Dedifferentiated amniotic fluid mesenchymal stem cell (primary cell): Measurements from ENCODE around the gene CDC6.

Source experiments
- DNase-seq: peaks from one replicate; pipeline ENCODE4 v3.0.0-alpha.2; 2016; ENCODE audit errors: extremely low spot score

Gene CDC6

DNA sequence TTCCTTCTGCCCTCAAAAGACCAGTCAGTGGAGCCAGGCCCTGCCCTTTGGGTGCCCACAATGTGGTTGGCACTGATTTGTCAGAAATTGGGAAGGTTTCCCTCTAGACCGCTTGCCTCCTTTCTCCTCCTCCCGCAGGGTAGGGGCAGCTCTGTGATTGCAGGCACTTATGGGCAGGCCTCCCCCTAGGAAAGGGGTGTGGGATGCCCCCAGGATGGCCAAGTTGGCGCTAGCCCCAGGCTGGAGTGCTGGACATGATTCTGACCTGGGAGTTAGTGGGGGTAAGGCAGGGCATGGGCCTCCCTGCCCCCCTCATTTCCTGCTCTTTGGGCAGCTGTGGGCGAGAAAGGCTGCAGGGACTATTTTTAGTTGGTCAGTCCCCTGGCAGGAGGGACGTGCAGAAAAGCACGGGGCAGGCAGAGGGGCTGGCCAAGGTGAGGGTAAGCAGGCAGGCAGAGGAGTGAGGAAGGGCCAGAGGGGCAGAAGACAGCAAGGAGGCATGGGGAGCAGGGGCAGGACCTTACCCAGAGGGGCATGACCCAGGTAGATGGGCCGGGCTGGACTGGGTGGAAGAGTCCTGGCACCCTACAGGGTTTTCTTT lies 24.6 kb downstream of the CDC6 start:
- DNase-seq, result no peak

DNA sequence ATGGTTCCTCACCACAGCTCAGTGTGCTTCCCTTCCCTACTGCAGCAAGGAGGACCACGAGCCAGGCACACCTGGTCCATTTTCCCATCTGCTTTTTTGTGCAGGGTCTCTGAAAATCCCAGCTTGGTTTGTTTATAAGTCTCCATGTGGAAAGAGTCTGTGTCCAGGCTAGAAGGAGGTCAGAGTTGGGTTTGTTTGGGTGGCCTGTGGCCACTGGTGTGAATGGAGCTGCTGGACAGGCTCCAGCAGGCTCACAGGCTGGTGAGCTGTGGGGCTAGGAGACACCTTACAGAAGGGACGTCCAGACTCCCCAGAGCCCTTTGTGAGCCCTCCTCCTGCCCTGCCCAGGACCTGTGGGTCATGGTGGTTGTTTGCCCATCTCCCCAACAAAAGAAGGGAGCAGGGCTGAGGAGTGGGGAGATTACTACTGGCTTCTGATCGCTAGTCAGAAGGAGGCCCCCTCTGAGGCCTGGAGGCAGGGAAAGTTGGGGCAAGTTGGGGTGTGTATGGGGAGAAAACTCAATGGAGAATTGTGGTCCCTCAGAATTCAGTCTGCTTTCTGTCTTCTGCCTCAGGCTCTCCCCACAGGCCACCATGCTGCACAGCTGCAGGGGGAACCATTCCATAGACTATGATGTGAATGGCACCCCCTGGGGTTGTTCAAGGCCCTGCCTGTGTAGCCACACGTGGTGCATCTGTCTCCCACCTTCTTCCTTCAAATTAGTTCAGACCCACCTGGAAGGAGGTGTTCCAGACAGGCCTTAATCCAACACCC lies 25.4 kb downstream of the CDC6 start:
- DNase-seq, result no peak

DNA sequence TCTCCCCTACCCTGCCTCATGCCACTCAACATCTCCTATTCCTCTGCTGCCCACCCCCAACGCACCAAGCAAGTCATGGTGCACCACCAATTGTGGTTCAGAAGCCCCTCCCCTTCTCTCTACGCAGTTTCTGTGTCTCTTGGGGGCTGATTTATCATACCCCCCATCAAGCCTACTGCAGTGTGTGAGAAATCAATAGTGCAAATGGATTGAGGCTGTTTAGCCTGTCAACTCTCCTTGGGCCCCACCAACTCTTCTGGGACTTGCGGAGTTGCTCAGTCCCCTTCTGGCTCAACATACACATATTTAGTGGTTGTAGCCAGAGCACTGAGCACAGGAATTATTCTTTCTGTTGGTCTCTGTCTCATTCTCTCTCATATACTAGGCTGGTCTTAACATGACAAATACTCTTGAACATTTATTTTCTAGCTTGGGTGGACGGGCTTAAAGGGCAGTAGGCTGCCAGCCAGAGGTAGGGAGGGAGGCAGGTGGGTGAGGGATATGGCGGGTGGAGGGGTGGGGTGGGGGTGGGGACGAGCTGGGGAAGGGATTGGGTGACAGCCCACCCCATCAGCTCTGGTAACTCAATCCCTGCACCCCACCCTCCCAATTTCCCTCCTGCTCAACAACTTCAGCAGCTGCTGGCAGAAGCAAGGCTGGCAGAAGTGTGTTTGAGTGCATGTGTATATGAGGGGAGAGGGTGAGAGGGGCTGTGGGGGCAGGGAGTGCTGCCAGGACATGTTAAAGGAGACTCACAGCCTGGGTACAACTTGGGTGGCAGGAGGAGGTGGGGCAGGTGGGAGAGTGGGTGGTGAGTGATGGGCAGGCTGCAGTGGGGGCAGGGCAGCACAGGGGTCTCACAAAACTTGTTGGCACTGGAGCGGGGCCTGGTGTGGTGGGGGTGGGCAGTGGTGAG lies 26.2 kb downstream of the CDC6 start:
- DNase-seq, result no peak

DNA sequence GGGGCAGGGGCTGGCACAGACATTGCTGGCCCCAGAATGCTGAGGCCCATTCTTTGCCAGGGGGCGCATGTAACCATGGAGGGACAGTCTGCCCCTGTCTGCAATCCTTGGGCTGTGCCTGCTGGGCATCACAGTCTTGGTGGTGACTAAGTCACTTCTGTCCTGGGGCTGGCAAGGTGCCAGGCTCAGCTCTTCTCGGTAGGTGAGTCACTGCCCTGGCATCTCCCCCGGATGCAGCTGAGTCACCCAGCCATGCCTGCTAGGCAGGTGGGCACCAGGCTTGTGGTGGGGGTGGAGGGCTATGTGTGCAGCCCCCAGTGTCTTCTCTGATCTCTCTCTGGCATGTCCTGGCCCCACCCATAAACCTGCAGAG lies 26.9 kb downstream of the CDC6 start:
- peak; percentile 70 for DNase-seq

DNA sequence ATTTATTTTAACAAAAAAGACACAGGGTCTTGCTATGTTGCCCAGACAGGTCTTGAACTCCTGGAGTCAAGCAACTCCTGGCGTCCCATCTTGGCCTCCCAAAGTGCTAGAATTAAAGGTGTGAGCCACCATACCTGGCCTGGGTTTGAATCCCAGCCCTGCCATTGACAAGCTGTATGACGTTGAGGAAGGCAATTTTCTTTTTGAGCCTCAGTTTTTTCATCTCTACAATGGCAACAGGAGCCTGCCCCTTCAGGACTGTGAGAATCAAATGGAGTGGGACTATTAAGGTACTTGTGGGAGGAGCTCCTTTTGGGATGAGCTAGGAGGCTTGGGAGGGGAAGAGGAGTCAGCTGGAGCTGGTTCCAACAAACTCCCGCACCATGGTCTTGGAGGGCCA lies 27.5 kb downstream of the CDC6 start:
- DNase-seq, result no peak

DNA sequence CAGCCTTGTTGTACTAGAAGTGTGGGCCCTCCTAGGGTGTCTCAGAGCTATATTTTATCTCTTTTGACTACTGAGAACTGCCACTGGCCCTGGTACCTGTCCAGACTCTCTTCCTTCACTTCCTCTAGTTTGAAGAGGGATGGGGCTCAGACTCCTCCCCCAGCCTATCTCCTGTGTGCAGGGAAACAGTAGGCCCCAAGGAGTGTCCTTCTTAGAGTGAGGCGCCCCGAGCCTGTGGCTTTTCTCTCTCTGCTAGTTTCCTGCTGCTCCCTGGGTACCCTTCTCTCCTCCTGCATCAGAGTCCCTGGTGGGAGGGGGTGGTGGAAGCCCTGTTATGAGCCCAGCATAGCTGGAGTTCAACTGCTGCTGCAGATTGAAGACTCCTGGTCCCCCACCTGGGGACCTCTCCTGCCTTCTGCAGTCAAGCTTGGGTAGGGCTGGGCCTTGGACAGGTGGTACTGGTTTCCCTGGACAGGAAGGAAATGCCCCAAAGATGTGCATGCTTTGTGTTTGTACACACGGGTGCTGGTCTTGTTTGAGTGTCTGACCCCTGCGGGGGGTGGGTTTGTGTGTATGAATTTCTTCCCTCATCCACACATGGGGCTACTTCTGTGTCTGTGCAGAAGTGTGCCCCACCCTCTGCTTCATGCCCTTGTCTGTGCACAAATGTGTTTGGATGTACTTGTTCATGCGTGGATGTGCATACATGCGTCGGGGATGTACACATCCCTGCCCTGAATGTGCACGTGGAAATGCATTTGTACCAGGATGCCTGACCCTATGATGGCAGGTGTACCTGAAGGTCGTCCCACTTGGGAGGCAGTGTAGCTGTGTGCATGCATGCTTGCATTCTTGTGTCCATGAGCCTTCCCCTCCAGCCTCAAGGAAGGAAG lies 28.2 kb downstream of the CDC6 start:
- no peak for DNase-seq

DNA sequence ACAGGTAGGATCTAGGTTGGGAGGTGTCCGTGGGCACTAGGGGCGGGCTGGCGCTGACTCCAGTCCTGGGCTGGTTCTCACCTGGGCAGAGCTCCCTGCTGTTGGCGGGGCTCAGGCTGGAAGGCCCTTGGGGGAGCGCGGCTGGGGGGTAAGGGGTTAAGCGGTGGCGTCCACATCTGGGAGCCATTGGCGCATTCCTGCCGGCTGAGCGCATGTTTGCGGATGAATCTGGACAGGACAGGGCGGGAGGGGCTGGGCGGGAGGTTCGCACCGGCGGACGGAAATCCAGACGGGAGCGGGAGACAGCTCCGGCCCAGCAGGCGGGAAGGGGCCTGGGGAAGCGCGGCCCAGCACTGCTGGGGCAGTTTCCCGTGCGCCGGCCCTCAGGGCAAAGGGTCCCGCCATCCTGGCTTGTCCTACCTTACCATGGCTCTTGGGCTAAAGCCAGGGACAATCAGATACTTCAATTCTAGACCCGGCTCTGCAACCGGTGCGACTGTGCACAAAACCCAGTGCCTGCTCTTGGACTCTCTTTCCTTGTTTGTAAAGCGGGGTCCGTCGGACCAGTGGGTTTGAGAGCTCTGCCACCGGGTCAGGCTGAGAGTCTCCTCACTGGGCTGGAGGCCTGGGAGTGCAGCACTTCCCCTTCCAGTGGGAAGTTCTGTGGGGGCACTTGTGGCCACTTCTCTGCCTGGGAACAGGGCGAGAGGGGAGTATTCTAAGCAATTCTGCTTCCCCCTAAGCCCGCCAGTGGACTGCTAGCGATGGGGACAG lies 29.1 kb downstream of the CDC6 start:
- no peak for DNase-seq

DNA sequence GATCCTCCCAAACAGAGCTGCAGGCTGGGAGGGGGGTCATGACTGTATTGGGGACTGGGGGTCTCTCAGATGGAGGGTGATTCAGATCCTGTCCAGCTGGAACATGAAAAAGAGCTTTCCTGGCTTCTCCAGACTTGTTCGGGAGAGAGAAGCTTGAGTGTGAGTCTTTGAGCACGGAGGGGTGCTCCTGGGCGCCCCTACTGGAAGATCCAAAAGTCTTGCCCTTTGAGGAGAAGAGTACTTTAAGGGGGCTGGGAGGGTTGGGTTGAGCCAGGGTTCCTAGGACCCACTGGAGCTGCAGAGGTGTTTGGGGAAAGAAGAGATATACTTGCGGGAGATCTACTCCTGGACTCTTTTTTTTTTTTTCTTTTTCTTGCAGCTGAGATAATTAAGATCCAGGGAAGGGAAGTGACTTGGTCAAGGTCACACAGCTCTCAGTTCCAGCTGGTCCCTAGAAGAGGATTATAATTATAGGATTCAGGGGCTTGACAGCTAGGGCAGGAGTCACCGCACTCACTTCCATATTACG lies 29.7 kb downstream of the CDC6 start:
- peak; percentile 70 for DNase-seq

DNA sequence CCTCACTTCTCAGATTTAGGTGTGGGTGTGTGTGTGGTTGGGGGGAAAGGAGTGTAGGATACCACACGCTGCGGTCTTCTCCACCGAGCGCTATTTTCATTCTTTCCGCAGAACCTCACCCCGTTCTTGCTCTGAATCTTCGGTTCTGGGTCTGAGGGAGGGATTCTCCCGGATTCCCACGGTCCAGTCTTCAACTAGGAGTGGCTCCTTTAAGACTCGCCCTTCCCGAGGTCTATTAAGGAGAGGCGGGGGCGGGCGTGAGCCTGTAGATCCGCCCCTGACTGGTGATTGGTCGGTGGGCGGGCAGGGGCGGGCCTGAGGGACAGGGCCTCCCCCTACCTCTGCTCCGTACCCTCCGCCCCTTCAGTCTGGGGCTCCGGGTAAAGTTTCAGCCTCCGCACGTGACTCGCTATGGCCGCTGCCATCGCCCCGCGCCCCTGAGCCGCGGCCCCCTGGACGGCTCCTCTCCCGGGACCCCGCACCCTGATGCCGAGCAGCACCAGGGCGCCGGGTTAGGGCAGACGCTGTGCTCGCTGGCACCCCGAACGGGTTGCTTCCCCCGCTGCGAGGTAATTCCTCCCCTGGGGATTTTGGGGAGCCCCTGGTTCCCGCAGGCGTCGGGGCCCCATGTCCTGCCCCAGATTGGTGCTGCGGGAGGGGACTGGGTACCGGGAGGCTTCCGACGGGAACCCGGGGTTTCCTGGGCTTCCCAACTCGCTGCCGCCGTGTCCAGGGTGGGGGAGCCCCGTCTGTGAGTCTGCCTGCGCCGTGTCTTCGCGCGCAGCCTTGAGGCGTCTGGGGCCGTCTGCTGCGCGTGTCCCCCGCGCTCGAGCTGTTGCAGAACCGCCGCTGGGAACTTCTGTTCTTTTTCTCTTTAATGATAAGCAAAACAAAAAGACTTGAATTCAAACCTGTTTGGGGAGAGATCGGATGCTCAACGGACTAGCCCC lies 30.5 kb downstream of the CDC6 start:
- DNase-seq, result peak; percentile 96

DNA sequence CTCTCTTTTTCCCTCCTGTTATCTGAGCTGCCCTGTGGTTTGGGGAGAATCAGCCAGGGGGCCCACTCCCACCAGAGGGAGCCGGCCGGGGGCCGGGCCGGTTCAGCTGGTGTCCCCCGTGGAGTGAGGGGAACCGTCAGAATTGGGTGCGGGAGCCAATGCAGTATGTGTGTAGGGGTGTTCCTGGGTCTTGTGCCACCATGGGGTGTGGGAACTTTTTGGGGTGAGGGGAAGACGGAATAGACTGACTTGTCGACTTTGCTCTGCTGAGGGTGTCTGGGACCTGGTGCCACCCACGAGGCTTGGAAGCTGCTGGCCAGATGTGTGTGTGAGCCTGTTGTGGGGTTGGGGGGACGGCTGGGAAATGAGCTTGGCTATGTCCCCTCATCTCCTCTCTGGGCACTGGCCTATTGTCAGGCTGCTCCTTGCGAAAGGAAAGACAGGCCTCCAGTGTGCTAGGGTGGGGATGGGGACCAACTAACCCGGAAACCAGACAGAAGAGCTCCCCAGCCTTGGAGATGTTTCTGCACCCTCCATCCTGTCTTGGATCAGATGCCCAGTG lies 31.2 kb downstream of the CDC6 start:
- DNase-seq, result no peak

DNA sequence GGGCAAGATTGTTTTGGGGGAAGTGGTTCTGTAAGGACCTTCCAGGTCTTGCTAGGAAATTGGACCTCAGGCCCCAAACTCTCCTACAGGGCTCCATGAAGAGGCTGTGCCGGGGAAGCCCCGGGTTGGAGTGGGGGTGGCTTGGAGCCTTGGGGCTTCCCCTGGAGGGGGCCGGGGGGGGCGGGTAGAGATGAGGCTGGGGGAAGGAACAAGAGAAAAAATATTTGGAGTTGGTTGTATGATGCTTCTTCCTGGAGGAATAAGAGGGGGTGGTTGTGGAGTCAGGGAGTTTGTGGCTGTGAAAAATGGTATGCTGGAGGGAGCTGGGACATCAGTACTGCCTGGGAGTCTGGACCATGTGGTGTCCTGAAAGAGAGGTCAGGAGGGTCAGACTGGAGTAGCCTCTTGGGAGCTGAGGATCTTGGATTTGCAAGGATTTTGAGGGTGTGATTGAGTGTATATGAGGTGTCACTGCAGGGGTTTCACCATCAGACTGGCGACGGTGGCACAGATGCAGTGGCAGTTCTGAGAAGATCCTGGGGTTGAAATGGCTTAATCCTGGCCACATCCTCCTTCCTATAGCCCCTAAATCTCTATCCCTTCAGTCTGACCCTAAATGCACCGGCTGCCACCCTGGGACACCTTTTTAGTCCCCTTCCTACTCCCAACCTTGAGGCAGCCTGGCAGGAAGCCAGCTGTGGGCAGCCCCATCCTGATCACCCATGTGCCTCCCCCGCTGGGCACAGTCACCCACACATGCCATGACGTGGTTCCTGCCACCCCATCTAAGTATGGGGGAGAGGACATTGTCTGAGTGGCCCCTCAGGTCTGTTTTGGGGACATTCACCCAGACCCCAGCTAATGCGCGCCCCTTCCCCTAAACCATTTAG lies 32.2 kb downstream of the CDC6 start:
- DNase-seq, result no peak

DNA sequence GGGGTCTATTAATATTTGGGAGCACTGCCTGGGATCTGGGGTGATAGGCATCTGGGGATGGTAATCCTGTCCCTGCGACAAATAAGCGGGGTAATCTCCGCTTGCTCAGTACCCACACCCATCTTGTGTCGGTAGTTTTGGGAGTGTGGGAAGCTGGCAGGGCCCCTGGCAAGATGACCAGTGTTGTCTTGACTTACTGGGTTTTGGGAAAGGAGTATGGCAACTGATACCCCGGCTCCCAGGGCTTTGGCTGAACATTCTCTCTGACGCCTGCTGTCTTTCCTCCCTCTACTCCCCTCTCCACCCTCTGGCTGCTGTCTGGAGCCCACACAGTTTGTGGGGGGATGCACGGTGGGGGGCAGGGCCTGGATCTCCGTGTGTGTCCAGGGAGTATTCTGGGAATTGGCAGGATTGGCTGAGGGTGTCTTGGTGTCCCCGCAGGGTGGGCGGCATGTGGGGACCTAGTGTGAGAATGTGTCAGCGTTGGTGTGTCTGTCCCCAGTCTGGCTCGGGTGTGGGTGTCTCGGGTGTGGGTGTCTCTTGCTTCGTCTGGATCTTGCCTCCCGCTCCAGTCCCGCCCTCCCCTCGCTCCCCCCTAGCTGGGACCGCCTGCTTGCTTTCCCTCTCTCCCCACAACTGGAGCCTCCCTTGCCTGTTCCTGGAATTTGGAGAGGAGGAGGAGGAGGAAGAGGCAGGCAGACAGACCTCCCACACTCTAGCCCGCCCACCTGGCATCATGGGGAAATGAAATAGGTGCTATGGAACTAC lies 33.3 kb downstream of the CDC6 start:
- no peak for DNase-seq

DNA sequence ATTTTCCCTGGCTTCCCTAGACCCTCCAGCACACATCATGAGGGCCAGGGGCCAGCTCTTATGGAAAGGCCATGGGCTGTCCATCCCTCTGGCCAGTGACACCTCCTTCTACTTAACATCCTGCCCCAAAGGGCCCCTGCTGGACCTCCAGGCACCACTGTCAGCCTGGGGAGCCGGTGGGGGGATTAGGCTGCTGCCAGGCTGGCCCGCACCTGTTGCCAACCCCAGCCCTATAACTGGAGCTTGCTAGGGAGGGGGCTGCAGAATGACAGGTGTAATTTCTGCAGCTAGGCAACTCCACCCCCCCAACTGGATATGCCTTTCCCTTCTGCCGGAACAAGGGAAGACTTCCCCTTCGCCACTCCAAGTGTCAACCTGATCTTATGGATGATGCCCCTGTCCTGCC lies 33.8 kb downstream of the CDC6 start:
- DNase-seq, result no peak

DNA sequence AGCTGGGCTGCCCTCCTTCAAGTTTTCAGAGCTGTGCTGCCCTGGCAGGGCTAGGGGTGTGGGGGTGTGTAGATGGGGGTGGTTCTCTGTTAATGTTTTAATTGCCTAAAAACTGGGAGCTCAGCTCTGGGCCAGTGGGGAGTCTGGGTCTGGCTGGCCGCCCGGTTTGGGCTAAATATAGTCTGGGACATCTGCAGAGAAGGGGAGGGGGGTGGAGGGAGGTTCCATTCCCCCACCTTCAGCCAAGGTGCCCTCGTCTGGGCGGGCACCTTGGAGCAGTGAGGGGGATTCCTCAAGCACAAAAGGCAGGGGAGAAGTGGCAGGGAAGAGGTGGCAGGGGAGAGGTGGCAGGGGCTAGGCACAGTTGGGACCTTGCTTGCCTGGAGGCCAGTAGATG lies 34.3 kb downstream of the CDC6 start:
- no peak for DNase-seq

DNA sequence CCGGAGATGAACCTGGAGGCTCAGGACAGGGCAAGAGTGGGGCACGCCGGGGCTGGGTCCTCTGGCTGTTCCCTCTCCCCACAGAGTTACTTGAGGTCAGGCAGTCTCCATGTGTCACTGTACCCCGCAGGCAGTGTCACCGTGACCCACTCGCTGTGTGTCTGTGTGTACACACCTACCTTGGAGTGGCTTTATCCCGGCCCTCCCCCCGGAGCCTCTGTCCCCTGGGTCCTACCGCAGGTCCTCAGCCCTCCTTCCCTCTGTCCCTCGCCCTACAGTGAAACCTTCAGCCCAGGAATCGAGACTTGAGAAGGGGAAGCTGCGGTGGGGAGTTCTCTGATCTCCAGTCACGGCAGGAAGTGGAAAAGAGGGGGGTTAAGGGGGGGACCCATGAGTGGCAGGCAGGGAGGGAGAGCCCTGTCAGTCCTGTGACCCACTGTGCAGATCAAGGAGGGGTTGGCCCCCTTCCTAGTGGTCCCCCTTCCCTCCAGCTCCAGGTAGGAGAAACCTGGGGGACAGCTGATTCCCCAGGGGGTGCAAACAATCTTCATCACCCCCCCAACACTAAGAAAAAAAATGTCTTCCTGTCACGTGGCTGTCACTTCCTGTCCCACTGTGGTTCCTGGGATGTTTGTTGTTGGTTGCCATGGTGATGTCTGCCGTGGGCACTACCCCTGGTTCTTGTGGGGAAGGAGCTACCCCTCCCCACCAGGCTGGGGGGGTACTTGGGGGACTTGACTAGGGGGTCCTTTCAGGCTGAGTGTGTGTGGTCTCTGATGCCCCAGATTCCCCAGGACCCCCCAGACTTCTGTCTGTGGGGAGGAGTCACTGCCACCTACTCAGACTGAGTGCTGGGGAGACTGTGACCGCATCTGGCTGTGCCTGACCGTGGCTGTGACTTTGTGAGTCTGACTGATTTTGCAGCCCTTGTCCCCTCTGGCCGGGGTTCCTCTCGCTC lies 35.0 kb downstream of the CDC6 start:
- DNase-seq, result no peak
